GM13977 (cell line): ENCODE measurements around the gene KIF21A.

Experiments
- DNase-seq: peaks from one replicate; pipeline ENCODE4 v3.0.0; 2012; ENCODE audit warnings: low spot score
- CTCF ChIP-seq: IDR thresholded peaks from 2 replicates; pipeline ENCODE4 v1.5.1; 2012; ENCODE audit warnings: mild to moderate bottlenecking, control low read depth; ENCODE audit not compliant: insufficient read depth; ENCODE audit errors: extremely low read depth, missing control alignments
- in situ Hi-C: fragments of 300-500 bp; cut with MboI; formaldehyde crosslinking; loops from one replicate; pipeline ENCODE4 v1.12.0; 2022; ENCODE audit warnings: low sequenced_read_pairs, low pct_unique_long_range_greater_than_20kb, mixed read lengths, inconsistent platforms; ENCODE audit not compliant: unreplicated experiment

Gene KIF21A

GRCh38 chr12:39359645-39360044 lies 83.3 kb downstream of the KIF21A start:
- no peak for TF ChIP-seq CTCF
- in situ Hi-C loops: no loop called here
- no peak for DNase-seq

- in situ Hi-C loops: no loop called here
- TF ChIP-seq CTCF: no peak
- no peak for DNase-seq
Measured at GRCh38 chr12:39357041-39357440, 85.9 kb downstream of the KIF21A start.

GRCh38 chr12:39355841-39356240 lies 87.1 kb downstream of the KIF21A start:
- TF ChIP-seq CTCF: no peak
- DNase-seq: no peak
- in situ Hi-C loops: no loop called here

GRCh38 chr12:39354955-39355354 lies 88.0 kb downstream of the KIF21A start:
- in situ Hi-C loops: no loop called here
- DNase-seq: no peak
- TF ChIP-seq CTCF: no peak

- DNase-seq: no peak
- no peak for TF ChIP-seq CTCF
- in situ Hi-C loops: no loop called here
Measured at GRCh38 chr12:39352471-39353017, 90.4 kb downstream of the KIF21A start.

GRCh38 chr12:39351153-39351552 lies 91.8 kb downstream of the KIF21A start:
- no peak for TF ChIP-seq CTCF
- no peak for DNase-seq
- in situ Hi-C loops: no loop called here
